ENCODE data around the gene PNPLA1.

PNPLA1 gene, protein sequence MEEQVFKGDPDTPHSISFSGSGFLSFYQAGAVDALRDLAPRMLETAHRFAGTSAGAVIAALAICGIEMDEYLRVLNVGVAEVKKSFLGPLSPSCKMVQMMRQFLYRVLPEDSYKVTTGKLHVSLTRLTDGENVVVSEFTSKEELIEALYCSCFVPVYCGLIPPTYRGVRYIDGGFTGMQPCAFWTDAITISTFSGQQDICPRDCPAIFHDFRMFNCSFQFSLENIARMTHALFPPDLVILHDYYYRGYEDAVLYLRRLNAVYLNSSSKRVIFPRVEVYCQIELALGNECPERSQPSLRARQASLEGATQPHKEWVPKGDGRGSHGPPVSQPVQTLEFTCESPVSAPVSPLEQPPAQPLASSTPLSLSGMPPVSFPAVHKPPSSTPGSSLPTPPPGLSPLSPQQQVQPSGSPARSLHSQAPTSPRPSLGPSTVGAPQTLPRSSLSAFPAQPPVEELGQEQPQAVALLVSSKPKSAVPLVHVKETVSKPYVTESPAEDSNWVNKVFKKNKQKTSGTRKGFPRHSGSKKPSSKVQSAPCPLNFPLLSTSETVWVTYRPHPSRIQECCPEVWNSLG

DNA sequence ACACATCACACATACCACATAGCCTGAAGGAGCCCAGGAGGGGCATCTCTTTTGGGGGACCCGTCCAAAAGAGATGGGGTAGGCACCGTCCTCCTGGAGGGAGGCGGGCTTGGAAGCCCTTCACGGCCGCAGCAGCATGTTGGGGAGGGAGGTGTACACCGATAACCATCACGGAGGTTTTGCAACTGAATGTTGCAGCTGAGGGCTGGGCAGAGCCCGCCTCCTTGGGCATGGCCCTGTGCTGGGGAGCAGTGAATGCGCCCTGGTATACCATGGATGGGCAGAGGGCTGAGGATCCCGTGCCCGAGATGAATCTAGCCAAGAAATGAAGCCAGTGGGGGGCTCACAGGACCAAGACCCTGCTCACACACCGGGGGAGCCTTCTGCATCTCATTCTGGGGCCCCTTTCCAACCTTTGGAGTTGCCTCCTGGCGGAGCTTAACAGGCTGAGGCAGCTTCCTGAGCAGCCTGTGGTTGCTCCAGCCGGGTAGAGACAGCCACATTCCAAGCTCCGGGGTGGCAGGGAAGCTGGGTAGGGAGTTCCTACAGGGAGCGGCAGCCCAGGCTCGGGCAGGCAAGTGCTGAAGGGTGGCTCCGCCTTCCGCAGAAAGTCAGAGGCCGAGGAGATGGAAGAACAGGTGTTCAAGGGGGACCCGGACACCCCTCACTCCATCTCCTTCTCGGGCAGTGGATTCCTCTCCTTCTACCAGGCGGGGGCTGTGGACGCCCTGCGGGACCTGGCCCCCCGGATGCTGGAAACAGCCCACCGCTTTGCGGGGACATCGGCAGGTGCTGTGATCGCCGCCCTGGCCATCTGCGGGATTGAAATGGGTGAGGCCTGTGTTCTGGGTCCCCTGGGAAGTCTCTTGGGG is at the start of gene PNPLA1:
TSS of gene PNPLA1 (plus strand) at position 227 of the 872 bp plus-strand sequence. CDS start at position 627, 400 bp downstream.
- Histone ChIP-seq H3K27me3 (ENCODE audit: control insufficient read depth, insufficient read depth, low read length) (no peaks in the 10 kb centered on the region; the same call in 1 of the 2 replicates), H3K36me3 (ENCODE audit: control insufficient read depth, insufficient read depth, low read length) (no peaks in the 10 kb centered on the region), H3K4me3 (ENCODE audit: low read depth, low read length) (no peak within 1 kb of the TSS), H3K9ac (ENCODE audit: low read length) (no peak within 1 kb of the TSS), H3K9me3 (ENCODE audit: control insufficient read depth, insufficient read depth, low read depth, low read length) (peaks cover 3% of the 10 kb centered on the region; the same call in 1 of the 2 replicates), H3K27ac (ENCODE audit: low read depth, low read length) (no peak within 1 kb of the TSS), H3K4me1 (ENCODE audit: control insufficient read depth, insufficient read depth, low read length) (peaks cover 5% of the 10 kb centered on the region; the same call in 1 of the 2 replicates)

DNA sequence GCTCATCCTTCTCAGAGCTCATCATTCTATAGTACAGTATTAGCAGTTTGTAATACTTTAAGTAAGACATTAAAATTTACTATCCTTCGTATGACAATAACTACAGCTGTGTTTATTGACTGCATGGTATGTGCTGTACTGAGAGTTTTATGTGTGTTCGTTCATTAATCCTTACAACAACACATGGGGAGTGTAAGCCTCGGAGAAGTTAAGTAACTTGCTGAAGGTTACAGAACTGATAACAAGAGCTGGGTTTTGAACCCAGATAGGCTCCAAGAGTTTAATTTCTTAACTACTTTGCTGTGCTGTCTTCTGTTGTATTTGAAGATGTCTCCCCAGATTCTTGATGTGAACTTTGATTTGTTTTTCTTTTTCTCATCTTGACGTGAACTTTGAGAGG is 49.6 kb upstream of the PNPLA1 start:
- Histone ChIP-seq H3K27ac (ENCODE audit: low read depth, low read length) (no peak overlapping the region), H3K4me3 (ENCODE audit: low read depth, low read length) (no peak overlapping the region), H3K9me3 (ENCODE audit: control insufficient read depth, insufficient read depth, low read depth, low read length) (no peaks in the 10 kb centered on the region), H3K36me3 (ENCODE audit: control insufficient read depth, insufficient read depth, low read length) (peaks cover 93% of the 10 kb centered on the region), H3K9ac (ENCODE audit: low read length) (no peak overlapping the region), H3K27me3 (ENCODE audit: control insufficient read depth, insufficient read depth, low read length) (no peaks in the 10 kb centered on the region), H3K4me1 (ENCODE audit: control insufficient read depth, insufficient read depth, low read length) (no peaks in the 10 kb centered on the region)

DNA sequence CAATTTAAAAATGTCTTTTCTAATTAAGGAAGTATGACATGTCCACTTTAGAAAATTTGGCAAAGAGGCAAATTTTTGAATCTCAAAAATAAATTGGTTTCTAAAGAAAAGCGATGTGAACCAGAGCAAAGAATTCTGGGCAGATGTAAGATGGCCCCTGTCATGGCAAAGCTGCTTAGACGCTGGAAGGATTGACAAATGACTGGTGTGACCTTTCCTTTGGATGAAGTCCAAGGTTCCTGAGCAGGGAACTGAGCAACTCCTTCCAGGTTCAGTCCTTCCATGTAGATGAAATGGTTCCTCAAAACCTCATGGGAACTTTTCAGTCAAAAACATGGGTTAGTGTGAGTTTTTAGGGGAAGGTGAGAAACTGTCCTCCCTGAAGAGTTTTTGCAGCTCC is 48.2 kb upstream of the PNPLA1 start:
- no peaks in the 10 kb centered on the region for H3K4me1 ChIP-seq (ENCODE audit: control insufficient read depth, insufficient read depth, low read length)
- peaks cover 92% of the 10 kb centered on the region for H3K36me3 ChIP-seq (ENCODE audit: control insufficient read depth, insufficient read depth, low read length)
- H3K27ac ChIP-seq (ENCODE audit: low read depth, low read length) = no peak overlapping the region
- no peaks in the 10 kb centered on the region for H3K27me3 ChIP-seq (ENCODE audit: control insufficient read depth, insufficient read depth, low read length)
- no peak overlapping the region for H3K9ac ChIP-seq (ENCODE audit: low read length)
- no peak overlapping the region for H3K4me3 ChIP-seq (ENCODE audit: low read depth, low read length)
- H3K9me3 ChIP-seq (ENCODE audit: control insufficient read depth, insufficient read depth, low read depth, low read length) = no peaks in the 10 kb centered on the region

DNA sequence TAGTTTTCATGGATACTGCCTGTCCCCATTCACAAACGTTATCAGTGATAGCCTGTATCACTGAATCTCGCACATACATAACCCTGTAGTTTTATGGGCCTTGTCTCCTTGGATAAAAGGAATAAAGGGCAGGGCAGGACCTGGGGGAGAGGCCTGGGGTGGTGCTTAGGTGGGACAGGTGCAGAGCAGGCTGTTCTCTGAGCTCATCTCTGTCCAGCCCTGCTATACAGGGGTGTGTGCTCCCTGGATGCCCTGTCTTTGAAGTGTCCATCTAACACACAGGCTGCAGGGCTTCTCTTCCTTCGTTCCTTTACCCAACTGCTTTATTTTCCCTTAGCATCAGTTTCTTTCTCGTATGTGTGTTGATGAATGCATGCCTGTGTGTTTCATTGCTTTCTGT is 46.9 kb upstream of the PNPLA1 start:
- H3K36me3 ChIP-seq (ENCODE audit: control insufficient read depth, insufficient read depth, low read length) = peaks cover 92% of the 10 kb centered on the region
- no peaks in the 10 kb centered on the region for H3K4me1 ChIP-seq (ENCODE audit: control insufficient read depth, insufficient read depth, low read length)
- no peaks in the 10 kb centered on the region for H3K27me3 ChIP-seq (ENCODE audit: control insufficient read depth, insufficient read depth, low read length)
- no peak overlapping the region for H3K27ac ChIP-seq (ENCODE audit: low read depth, low read length)
- no peak overlapping the region for H3K9ac ChIP-seq (ENCODE audit: low read length)
- H3K9me3 ChIP-seq (ENCODE audit: control insufficient read depth, insufficient read depth, low read depth, low read length) = no peaks in the 10 kb centered on the region
- no peak overlapping the region for H3K4me3 ChIP-seq (ENCODE audit: low read depth, low read length)

DNA sequence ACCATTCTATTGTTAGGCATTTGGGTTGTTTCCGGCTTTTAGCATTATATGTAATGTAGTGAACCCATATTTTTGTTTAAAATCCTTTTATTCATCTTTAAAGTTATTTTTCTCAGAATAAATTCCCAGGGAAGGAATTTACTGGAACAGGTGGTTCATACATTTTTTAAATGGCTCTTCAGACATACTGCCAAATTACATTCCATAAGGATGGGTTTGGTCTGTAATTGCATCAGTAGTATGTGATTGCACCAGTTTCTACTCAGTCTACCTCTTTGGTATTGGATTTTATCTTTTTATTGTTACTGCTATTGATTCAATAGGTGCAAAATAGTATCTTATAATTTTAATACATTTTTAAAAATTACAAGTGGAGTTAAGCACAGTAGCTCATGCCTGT is 46.2 kb upstream of the PNPLA1 start:
- peaks cover 93% of the 10 kb centered on the region for H3K36me3 ChIP-seq (ENCODE audit: control insufficient read depth, insufficient read depth, low read length)
- H3K9me3 ChIP-seq (ENCODE audit: control insufficient read depth, insufficient read depth, low read depth, low read length) = no peaks in the 10 kb centered on the region

DNA sequence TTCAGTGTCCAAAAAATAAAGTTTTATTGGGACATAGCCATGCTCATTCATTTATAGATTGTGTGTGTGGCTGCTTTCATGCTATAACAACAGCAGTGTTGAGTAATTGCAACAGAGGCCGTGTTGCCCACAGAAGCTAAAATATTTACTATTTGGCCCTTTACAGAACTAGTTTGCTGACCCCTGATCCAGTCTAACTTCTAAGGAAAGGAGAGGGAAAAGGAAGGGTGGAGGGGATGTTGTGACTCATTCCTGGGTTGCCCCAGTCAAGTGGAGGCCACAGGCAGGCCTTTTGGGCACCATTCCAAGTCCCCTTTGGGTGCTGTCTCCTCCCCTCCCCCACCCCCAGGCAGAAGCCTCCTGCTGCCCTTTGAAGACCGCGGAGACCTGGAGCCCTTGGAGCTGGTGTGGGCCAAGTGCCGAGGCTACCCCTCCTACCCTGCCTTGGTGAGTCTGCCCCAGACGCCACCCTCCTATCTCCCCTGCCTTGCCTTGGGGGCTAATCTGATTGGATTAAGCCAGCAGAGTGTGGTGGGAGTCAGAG is 44.9 kb upstream of the PNPLA1 start:
- H3K36me3 ChIP-seq (ENCODE audit: control insufficient read depth, insufficient read depth, low read length) = peaks cover 93% of the 10 kb centered on the region
- H3K9ac ChIP-seq (ENCODE audit: low read length) = no peak overlapping the region
- H3K9me3 ChIP-seq (ENCODE audit: control insufficient read depth, insufficient read depth, low read depth, low read length) = no peaks in the 10 kb centered on the region
- H3K4me1 ChIP-seq (ENCODE audit: control insufficient read depth, insufficient read depth, low read length) = no peaks in the 10 kb centered on the region
- H3K27ac ChIP-seq (ENCODE audit: low read depth, low read length) = no peak overlapping the region
- H3K27me3 ChIP-seq (ENCODE audit: control insufficient read depth, insufficient read depth, low read length) = no peaks in the 10 kb centered on the region
- no peak overlapping the region for H3K4me3 ChIP-seq (ENCODE audit: low read depth, low read length)

More for the DNA sequence above, 46.2 kb upstream of the PNPLA1 start:
- Histone ChIP-seq H3K9ac (ENCODE audit: low read length) (no peak overlapping the region), H3K4me3 (ENCODE audit: low read depth, low read length) (no peak overlapping the region), H3K27ac (ENCODE audit: low read depth, low read length) (no peak overlapping the region), H3K4me1 (ENCODE audit: control insufficient read depth, insufficient read depth, low read length) (no peaks in the 10 kb centered on the region), H3K27me3 (ENCODE audit: control insufficient read depth, insufficient read depth, low read length) (no peaks in the 10 kb centered on the region)

DNA sequence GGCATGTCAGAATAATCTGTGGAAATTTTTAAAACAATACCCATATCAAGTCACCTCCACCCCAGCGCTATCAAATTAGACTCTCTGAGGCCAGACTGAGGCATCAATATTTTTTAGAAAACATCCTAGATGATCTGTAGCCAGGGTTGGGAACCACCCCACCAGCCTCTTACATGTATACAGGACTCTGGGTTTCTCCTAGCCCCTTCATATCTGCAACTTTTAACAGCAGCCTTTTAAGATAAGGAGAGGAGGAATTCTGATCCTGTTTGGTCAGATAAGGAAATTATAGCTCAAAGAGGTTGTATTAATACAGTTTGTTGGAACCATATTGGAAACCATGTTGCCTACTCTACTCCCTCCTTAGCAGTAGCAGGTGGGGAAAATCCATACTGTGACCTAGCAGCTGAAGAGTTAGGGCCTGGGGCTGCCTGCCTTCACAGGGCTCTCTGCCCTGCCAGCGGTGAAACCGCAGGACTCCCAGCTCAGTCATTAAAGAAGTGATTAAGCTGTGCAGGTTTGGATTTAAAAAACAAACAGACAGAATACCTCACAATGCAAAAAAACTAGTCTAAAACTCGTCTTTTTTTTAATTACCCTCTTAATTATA is 43.3 kb upstream of the PNPLA1 start:
- no peak overlapping the region for H3K4me3 ChIP-seq (ENCODE audit: low read depth, low read length)
- H3K4me1 ChIP-seq (ENCODE audit: control insufficient read depth, insufficient read depth, low read length) = no peaks in the 10 kb centered on the region
- no peaks in the 10 kb centered on the region for H3K27me3 ChIP-seq (ENCODE audit: control insufficient read depth, insufficient read depth, low read length)
- no peak overlapping the region for H3K27ac ChIP-seq (ENCODE audit: low read depth, low read length)
- no peak overlapping the region for H3K9ac ChIP-seq (ENCODE audit: low read length)
- H3K9me3 ChIP-seq (ENCODE audit: control insufficient read depth, insufficient read depth, low read depth, low read length) = no peaks in the 10 kb centered on the region
- H3K36me3 ChIP-seq (ENCODE audit: control insufficient read depth, insufficient read depth, low read length) = peaks cover 97% of the 10 kb centered on the region

DNA sequence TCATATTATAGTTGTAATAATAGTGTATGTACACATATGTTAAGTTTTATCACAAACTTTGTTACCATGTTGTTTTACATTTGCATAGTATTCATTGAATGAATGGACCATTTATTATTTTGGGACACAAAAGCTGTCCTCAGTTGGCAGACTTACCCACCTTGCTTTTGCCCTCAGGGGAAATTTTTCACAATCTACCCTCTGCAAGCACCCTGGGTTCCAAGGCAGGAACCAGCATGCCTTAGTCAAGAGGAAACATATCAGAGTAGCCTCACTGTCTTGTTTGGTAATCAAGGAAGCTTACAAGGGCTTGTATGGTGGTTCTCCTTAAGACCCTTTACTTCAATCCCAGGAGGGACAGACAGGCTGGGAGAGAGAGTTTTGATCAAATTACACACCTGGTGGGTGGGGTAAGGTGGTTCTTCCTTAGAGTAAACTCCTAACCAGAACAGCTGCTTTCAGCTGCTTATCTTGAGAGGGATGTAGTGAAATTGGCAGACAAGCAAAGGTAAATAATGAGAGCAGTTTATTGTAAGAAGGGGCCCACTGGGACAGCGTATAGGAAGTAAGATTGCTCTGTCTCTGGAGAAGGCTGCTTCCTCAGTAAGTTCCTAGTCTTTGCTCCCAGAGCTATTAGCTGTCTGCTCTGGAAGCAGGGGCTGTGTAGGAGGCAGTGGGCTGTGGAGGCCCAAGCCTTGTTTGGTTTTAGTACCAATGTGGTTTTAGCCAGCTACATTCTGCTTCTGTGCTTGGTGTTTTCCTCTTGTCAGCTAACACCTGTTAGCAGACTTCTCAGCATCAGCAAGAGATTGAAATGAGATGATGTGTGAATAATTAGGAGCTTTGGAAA is 42.3 kb upstream of the PNPLA1 start:
- Histone ChIP-seq H3K9me3 (ENCODE audit: control insufficient read depth, insufficient read depth, low read depth, low read length) (no peaks in the 10 kb centered on the region), H3K4me1 (ENCODE audit: control insufficient read depth, insufficient read depth, low read length) (no peaks in the 10 kb centered on the region), H3K36me3 (ENCODE audit: control insufficient read depth, insufficient read depth, low read length) (peaks cover 93% of the 10 kb centered on the region), H3K9ac (ENCODE audit: low read length) (no peak overlapping the region), H3K27ac (ENCODE audit: low read depth, low read length) (no peak overlapping the region), H3K4me3 (ENCODE audit: low read depth, low read length) (no peak overlapping the region), H3K27me3 (ENCODE audit: control insufficient read depth, insufficient read depth, low read length) (no peaks in the 10 kb centered on the region)

DNA sequence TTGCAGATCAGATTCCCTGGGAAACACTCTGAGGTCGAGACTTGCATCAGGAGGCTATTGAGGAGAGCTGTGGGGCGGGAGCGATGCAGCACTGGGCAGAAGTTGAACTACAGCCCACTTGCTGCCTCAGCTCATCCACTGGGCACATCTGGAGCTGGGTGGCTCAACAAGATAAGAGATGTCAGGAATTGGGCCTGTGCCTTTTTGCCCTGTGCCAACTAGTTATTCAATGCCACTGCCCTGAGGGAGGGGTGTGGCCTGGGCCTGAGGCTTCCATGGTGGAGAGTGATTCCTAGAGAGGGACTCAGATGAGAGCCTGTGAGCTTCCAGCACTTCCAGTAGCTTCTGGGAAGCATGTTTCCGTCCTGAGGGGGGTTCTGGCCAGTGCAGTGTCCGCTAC is 40.6 kb upstream of the PNPLA1 start:
- no peaks in the 10 kb centered on the region for H3K27me3 ChIP-seq (ENCODE audit: control insufficient read depth, insufficient read depth, low read length)
- H3K4me1 ChIP-seq (ENCODE audit: control insufficient read depth, insufficient read depth, low read length) = no peaks in the 10 kb centered on the region
- H3K9me3 ChIP-seq (ENCODE audit: control insufficient read depth, insufficient read depth, low read depth, low read length) = no peaks in the 10 kb centered on the region
- no peak overlapping the region for H3K27ac ChIP-seq (ENCODE audit: low read depth, low read length)
- H3K4me3 ChIP-seq (ENCODE audit: low read depth, low read length) = no peak overlapping the region
- peaks cover 84% of the 10 kb centered on the region for H3K36me3 ChIP-seq (ENCODE audit: control insufficient read depth, insufficient read depth, low read length)
- no peak overlapping the region for H3K9ac ChIP-seq (ENCODE audit: low read length)

DNA sequence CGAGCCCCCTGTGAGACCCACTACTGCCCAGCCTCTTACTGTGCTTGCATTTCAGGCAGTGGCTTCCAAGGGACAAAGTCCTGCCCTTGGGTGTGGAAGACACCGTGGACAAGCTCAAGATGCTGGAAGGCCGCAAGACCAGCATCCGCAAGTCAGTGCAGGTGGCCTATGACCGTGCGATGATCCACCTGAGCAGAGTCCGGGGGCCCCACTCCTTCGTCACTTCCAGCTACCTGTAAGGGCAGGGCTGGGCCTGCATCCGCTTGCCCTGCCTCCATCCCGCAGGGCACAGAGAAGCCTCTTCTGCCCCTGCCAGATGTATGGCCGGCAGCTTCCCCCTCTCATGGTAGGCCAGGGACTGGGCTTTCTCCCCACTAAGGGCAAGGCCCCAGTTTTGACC is 39.5 kb upstream of the PNPLA1 start:
- Histone ChIP-seq H3K4me3 (ENCODE audit: low read depth, low read length) (no peak overlapping the region), H3K36me3 (ENCODE audit: control insufficient read depth, insufficient read depth, low read length) (peaks cover 72% of the 10 kb centered on the region), H3K4me1 (ENCODE audit: control insufficient read depth, insufficient read depth, low read length) (no peaks in the 10 kb centered on the region; the same call in 1 of the 2 replicates), H3K27ac (ENCODE audit: low read depth, low read length) (no peak overlapping the region), H3K9me3 (ENCODE audit: control insufficient read depth, insufficient read depth, low read depth, low read length) (no peaks in the 10 kb centered on the region), H3K9ac (ENCODE audit: low read length) (no peak overlapping the region), H3K27me3 (ENCODE audit: control insufficient read depth, insufficient read depth, low read length) (no peaks in the 10 kb centered on the region)

Measured in HUES6 (cell line).